ENCODE measurements around the gene IL12RB1.
"Not testable (repeated sequence)": the region's sequence is repeated elsewhere in the genome, so short reads cannot be mapped to it uniquely, and the experiment has no call there.

- TF ChIP-seq JUND (IDR thresholded peaks at IDR 0.05); POLR2A (IDR thresholded peaks at IDR 0.05; ENCODE audit: borderline replicate concordance, extremely low read depth, insufficient read depth, insufficient read length); CTCF (IDR thresholded peaks at IDR 0.05 in 2 of 3, conservative IDR thresholded peaks at IDR 0.05 in 1 of 3; ENCODE audit: borderline replicate concordance in 1 of 3, insufficient read depth in 1 of 3, low read depth in 2 of 3, low read length in 2 of 3); SP1 (IDR thresholded peaks at IDR 0.05; ENCODE audit: low read depth); POLR2AphosphoS5 (IDR thresholded peaks at IDR 0.05; ENCODE audit: low read depth, low read length); REST (IDR thresholded peaks at IDR 0.05; ENCODE audit: low read depth): not testable (repeated sequence)
These were observed 55.3 kb downstream of the IL12RB1 start for GRCh38 chr19:18031401-18031800.

Data from HCT116 (cell line).